ENCODE results near the gene CEACAM16. TPM values are rescaled to one million over a fixed set of nuclear protein-coding genes. Genes with fewer than 3 reads are reported as not detected.
A peak's percentile ranks its signal among the peaks of the same experiment; 100 is the strongest.

Gene CEACAM16
- total RNA-seq, 4 donors from 2014 or later = not detected

GRCh38 chr19:44725251-44725650, 26.3 kb downstream of the CEACAM16 start:
- peak in 2 of 3 donors; percentile 89 to 95 for DNase-seq
- peaks cover 0 to 27% (median 10%) of the 10 kb centered on the region in 4 donors for H3K4me1 ChIP-seq
- H3K27ac ChIP-seq = peak overlapping the region; percentile 17 to 89 (median 84)
- peak in 1 of 2 donors; percentile 50 for TF ChIP-seq POLR2A (IDR thresholded peaks at IDR 0.05)
- TF ChIP-seq, protein P1, sequence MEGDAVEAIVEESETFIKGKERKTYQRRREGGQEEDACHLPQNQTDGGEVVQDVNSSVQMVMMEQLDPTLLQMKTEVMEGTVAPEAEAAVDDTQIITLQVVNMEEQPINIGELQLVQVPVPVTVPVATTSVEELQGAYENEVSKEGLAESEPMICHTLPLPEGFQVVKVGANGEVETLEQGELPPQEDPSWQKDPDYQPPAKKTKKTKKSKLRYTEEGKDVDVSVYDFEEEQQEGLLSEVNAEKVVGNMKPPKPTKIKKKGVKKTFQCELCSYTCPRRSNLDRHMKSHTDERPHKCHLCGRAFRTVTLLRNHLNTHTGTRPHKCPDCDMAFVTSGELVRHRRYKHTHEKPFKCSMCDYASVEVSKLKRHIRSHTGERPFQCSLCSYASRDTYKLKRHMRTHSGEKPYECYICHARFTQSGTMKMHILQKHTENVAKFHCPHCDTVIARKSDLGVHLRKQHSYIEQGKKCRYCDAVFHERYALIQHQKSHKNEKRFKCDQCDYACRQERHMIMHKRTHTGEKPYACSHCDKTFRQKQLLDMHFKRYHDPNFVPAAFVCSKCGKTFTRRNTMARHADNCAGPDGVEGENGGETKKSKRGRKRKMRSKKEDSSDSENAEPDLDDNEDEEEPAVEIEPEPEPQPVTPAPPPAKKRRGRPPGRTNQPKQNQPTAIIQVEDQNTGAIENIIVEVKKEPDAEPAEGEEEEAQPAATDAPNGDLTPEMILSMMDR (IDR thresholded peaks at IDR 0.05) = no peak
- no peaks in the 10 kb centered on the region for H3K36me3 ChIP-seq
- H3K27me3 ChIP-seq = no peaks in the 10 kb centered on the region
- no peaks in the 10 kb centered on the region for H3K9me3 ChIP-seq
- H3K4me3 ChIP-seq = peak overlapping the region in 1 of 4 donors; percentile 25

DNA sequence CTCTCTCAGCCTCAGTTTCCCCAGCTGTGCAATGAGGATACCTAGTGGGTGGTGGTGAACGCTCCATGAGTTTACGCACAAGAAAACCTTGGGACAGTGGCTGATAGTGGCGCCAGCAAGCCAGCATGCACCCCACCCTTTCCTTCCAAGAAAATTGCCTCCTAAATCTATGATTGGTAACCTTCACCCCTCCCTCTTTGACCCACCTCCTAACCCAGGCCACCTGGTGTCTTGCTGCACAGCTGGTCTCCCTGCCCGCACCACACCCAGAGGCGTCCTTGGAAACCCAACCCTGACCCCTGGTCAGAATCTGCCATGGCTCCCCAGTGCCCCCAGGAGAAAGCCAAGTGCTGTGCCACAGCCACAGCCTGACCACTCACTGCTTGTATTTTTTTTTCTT, 26.7 kb downstream of the CEACAM16 start:
- TF ChIP-seq POLR2A (IDR thresholded peaks at IDR 0.05) = no peak
- TF ChIP-seq, protein P1 (IDR thresholded peaks at IDR 0.05) = no peak
- Histone ChIP-seq H3K36me3 (no peaks in the 10 kb centered on the region), H3K27ac (peak overlapping the region; percentile 17 to 89 (median 82)), H3K27me3 (no peaks in the 10 kb centered on the region), H3K4me1 (peaks cover 0 to 27% (median 10%) of the 10 kb centered on the region in 4 donors), H3K4me3 (peak overlapping the region in 1 of 4 donors; percentile 25), H3K9me3 (no peaks in the 10 kb centered on the region)
- DNase-seq = peak in 1 of 3 donors; percentile 73

GRCh38 chr19:44726465-44726864, 27.5 kb downstream of the CEACAM16 start:
- DNase-seq = peak in 1 of 3 donors; percentile 79
- H3K27ac ChIP-seq = peak overlapping the region in 3 of 4 donors; percentile 63 to 86 (median 78)
- H3K27me3 ChIP-seq = no peaks in the 10 kb centered on the region
- no peaks in the 10 kb centered on the region for H3K36me3 ChIP-seq
- H3K4me1 ChIP-seq = peaks cover 0 to 27% (median 10%) of the 10 kb centered on the region in 4 donors
- no peaks in the 10 kb centered on the region for H3K9me3 ChIP-seq
- H3K4me3 ChIP-seq = no peak overlapping the region
- TF ChIP-seq, protein P1 (IDR thresholded peaks at IDR 0.05) = no peak
- no peak for TF ChIP-seq POLR2A (IDR thresholded peaks at IDR 0.05)

- H3K4me1 ChIP-seq = peaks cover 0 to 23% (median 10%) of the 10 kb centered on the region in 4 donors
- no peaks in the 10 kb centered on the region for H3K9me3 ChIP-seq
- no peak for TF ChIP-seq POLR2A (IDR thresholded peaks at IDR 0.05)
- TF ChIP-seq, protein P1 (IDR thresholded peaks at IDR 0.05) = no peak
- H3K4me3 ChIP-seq = no peak overlapping the region
- no peaks in the 10 kb centered on the region for H3K27me3 ChIP-seq
- no peak overlapping the region for H3K27ac ChIP-seq
- DNase-seq = no peak
- no peaks in the 10 kb centered on the region for H3K36me3 ChIP-seq
Measured at GRCh38 chr19:44728178-44728577, 29.2 kb downstream of the CEACAM16 start.

DNA sequence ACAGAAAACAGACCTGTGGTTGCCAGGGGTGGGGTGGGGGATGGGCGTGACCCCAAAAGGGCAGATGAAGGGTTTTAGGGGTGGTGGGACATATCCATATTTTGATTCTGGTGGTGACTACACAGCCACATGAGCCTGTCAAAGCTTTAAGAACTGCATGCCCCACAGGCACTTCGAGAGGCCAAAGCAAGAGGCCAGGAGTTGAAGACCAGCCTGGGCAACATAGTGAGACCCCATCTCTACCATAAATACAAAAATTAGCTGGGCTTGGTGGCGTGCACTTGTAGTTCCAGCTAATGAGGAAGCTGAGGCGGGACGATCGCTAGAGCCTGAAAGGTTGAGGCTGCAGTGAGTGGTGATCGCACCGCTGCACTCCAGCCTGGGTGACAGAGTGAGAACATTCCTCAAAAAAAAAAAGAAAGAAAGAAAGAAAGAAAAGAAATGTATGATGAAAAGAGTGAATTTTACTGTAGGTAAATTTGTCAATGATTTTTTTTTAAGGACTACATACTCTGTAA, 30.6 kb downstream of the CEACAM16 start:
- Histone ChIP-seq H3K27me3 (no peaks in the 10 kb centered on the region), H3K4me1 (peaks cover 0 to 12% (median 5%) of the 10 kb centered on the region in 4 donors), H3K4me3 (no peak overlapping the region), H3K27ac (no peak overlapping the region), H3K9me3 (no peaks in the 10 kb centered on the region), H3K36me3 (no peaks in the 10 kb centered on the region)
- no peak for DNase-seq
- no peak for TF ChIP-seq POLR2A (IDR thresholded peaks at IDR 0.05)
- TF ChIP-seq, protein P1 (IDR thresholded peaks at IDR 0.05) = no peak

All from Peyer's patch (tissue), 4 donors.